ENCODE measurements around the gene PPP4R3B.

DNA sequence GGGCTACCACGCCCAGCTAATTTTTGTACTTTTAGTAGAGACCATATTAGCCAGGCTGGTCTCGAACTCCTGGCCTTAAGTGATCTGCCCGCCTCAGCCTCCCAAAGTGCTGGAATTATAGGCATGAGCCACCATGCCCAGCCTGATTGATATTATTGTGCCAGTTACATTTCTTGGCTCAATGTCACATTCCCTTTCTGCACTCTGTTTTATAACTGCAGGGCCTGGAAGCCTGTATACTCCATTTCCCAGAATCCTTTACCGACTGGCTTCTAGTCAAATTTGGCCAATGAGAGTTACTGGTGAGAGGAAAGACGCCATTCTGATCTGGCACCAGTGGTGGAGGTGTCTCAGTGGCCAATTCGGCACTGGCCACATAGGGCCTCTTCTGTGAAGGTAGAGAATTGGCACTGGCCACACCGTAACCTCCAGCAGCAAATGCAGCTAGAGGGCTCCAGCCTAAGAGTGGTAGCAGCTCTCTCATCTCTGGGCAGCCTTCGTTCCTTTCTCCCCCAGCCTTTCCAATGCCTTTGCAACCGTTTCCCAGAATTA is 114.8 kb downstream of the PPP4R3B start:
- TF ChIP-seq, protein P1, sequence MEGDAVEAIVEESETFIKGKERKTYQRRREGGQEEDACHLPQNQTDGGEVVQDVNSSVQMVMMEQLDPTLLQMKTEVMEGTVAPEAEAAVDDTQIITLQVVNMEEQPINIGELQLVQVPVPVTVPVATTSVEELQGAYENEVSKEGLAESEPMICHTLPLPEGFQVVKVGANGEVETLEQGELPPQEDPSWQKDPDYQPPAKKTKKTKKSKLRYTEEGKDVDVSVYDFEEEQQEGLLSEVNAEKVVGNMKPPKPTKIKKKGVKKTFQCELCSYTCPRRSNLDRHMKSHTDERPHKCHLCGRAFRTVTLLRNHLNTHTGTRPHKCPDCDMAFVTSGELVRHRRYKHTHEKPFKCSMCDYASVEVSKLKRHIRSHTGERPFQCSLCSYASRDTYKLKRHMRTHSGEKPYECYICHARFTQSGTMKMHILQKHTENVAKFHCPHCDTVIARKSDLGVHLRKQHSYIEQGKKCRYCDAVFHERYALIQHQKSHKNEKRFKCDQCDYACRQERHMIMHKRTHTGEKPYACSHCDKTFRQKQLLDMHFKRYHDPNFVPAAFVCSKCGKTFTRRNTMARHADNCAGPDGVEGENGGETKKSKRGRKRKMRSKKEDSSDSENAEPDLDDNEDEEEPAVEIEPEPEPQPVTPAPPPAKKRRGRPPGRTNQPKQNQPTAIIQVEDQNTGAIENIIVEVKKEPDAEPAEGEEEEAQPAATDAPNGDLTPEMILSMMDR (IDR thresholded peaks at IDR 0.05 in 2 of 3, conservative IDR thresholded peaks at IDR 0.05 in 1 of 3; ENCODE audit: borderline replicate concordance in 1 of 3, insufficient read depth in 1 of 3, low read depth in 2 of 3, low read length in 2 of 3) = no peak
- TF ChIP-seq RAD21 (IDR thresholded peaks at IDR 0.05; ENCODE audit: low read depth) (no peak), EZH2 (IDR thresholded peaks at IDR 0.05) (no peak), POLR2AphosphoS5 (IDR thresholded peaks at IDR 0.05; ENCODE audit: low read depth, low read length) (no peak), POLR2A (IDR thresholded peaks at IDR 0.05; ENCODE audit: borderline replicate concordance, extremely low read depth, insufficient read depth, insufficient read length) (no peak), SIN3A (IDR thresholded peaks at IDR 0.05; ENCODE audit: low read depth) (no peak)

Measured in HCT116 (cell line).